GM19193 (cell line): ENCODE data around the gene DOCK4.

Source experiments
- POLR2A ChIP-seq: IDR thresholded peaks from 4 replicates; pipeline ENCODE4 v1.6.1; 2011; ENCODE audit not compliant: insufficient read depth, insufficient read length; ENCODE audit errors: extremely low read depth

Gene DOCK4, protein sequence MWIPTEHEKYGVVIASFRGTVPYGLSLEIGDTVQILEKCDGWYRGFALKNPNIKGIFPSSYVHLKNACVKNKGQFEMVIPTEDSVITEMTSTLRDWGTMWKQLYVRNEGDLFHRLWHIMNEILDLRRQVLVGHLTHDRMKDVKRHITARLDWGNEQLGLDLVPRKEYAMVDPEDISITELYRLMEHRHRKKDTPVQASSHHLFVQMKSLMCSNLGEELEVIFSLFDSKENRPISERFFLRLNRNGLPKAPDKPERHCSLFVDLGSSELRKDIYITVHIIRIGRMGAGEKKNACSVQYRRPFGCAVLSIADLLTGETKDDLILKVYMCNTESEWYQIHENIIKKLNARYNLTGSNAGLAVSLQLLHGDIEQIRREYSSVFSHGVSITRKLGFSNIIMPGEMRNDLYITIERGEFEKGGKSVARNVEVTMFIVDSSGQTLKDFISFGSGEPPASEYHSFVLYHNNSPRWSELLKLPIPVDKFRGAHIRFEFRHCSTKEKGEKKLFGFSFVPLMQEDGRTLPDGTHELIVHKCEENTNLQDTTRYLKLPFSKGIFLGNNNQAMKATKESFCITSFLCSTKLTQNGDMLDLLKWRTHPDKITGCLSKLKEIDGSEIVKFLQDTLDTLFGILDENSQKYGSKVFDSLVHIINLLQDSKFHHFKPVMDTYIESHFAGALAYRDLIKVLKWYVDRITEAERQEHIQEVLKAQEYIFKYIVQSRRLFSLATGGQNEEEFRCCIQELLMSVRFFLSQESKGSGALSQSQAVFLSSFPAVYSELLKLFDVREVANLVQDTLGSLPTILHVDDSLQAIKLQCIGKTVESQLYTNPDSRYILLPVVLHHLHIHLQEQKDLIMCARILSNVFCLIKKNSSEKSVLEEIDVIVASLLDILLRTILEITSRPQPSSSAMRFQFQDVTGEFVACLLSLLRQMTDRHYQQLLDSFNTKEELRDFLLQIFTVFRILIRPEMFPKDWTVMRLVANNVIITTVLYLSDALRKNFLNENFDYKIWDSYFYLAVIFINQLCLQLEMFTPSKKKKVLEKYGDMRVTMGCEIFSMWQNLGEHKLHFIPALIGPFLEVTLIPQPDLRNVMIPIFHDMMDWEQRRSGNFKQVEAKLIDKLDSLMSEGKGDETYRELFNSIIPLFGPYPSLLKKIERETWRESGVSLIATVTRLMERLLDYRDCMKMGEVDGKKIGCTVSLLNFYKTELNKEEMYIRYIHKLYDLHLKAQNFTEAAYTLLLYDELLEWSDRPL (N-terminal part only)

DNA sequence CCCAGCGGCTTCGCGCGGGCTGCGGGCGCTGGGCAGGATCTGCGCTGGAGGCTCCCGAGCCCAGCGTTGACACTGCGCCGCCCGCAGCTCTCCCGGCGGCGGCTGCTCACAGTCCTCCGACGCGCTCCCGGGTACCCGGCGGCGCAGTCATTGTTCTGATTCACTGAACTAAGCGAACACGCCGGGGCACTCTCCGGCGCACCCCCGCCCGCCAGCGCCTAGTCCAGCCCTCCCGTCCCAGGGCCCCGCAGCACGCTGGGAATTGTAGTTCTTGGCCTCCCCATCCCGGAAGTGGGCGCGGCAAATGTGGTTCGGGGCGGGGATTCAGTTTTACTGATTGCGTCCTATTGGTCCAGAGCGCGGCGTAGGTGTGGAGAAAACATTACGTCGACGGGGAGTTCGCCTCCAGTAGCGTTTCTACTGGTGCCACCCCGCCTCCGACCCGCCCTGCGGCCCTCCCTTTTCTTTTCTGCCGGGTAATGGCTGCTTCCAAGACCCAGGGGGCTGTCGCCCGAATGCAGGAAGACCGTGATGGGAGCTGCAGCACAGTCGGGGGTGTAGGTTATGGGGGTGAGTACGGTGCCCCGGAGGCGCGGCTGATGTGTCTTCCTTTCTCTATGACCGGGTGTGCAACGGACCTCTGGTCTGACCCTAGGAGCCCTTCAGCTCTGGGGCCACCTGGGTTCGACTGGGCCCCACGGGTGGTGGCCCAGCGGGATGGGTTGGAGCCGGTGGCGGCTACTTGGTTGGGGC, at the start of gene DOCK4, which contains the start of gene ZNF277:
Gene DOCK4, minus strand, starts transcription at position 162 of the 753 bp plus-strand sequence. CDS start 261 bp downstream, outside the sequence.
Gene ZNF277, plus strand, starts transcription at position 458 of the 753 bp plus-strand sequence. Its CDS starts 22 bp downstream, at position 480.
- peak; percentile 57 for TF ChIP-seq POLR2A

DNA sequence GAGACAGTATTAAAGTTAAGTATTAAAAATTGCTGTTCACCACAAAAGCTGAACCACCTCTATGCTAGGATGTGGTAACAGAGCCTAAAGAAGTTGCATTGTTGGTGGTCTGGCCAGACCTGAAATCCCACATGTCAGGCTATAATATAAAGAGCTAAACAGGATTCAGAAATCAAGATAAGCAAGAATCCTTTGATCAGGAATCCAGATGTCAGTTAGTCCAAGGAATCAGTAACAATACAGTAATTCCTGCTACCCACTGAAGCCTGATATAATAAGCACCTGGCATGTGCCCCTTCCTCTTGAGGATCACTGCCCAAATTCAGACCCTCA, 49.2 kb upstream of the DOCK4 start:
- no peak for TF ChIP-seq POLR2A

DNA sequence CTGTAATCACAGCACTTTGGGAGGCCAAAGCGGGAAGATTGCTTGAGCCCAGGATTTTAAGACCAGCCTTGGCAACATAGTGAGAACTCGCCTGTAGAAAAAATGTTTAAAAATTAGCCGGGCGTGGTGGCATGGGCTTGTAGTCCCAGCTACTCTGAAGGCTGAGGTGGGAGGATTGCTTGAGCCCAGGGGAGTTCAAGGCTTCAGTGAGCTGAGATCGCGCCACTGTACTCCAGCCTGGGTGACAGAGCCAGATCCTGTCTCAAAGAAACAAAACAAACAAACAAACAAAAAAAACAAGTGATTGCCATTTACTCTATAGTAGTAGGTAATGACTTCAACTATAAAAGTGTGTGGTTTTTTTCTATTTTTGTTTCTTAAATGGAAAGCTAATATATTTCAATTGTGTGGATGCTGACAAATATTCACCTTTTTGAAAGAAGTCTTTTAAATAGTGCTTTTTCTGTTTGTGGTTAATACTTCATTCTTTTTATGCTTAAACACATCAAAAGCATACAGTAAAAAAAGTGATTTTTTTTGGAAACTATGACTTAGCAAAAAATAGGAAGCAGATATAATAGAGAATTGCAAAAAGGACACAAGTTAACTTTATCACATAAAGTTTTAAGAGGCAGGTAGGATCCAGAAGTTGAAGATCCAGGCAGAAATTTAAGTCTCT, 48.6 kb upstream of the DOCK4 start:
- TF ChIP-seq POLR2A, result no peak

DNA sequence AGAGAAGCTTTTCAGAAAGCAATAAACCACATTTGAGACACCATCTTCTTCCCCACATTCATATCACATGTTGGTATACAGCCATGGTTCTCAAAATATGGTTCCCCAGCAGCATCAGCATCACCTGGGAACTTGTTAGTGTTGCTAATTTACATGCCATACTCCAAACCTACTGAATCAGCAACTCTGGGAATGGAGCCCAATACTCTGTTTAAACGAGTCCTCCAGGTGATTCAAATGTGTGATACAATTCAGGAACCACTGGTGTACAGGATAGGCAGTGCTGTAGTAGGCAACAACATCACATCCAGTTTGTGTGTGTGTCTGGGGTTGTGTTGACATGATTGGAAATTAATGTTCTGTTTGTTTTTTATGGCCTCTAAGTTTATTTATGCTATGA, 48.0 kb upstream of the DOCK4 start:
- TF ChIP-seq POLR2A, result no peak

DNA sequence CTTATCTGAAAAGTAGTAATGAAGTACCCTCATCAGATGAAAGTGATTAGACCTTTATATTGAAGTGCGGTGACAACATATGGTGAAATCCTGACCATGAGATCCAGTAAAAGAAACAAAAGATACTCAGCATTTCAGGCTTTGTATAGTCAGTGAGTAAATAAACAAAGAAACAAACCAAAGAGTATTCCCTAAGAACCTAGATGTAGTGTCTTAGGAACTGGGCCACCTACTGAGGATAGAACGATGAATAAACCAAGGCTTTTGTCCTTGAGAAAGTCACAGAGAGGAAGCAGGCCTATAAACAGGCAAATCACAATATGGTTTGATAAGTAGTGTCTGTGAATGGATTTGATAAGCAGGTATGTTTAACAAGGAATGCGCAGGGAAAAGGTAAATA, 46.5 kb upstream of the DOCK4 start:
- TF ChIP-seq POLR2A, result no peak

DNA sequence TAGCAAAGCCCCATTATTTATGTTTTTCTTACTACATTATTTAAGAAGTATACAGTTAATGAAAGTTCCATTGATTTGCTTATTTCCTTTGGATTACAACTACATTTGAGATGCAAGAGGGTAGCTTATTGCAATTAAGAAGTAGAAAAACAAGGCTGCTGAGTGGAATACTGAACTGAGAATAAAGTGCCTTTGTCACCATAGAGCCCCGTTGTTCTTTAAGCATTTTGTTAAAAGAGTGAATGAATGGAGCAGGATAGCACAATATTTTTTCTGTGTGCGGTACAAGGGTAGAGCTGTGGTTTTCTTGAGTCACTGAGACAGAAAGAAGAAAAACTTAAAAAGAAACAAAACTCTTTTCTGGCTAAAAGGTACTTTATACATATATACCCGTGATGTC, 45.9 kb upstream of the DOCK4 start:
- TF ChIP-seq POLR2A, result no peak

DNA sequence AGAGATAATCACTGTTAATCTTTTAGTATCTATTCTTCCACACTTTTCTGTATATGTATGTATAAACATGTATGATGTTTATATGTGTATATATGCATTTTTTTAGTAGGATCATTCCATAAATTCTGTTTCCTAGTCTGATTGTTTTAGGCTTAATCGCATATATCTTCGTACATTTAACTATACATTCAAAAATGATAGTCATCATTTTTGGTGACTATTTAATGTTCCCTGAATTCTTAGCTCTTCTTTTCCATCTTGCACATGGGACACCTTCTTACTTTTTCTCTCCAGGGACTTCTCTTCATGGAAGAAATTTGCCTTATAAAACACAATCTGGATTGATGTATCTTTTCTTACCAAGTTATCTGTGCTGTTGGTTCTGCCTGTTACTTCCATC, 42.4 kb upstream of the DOCK4 start:
- TF ChIP-seq POLR2A, result no peak

DNA sequence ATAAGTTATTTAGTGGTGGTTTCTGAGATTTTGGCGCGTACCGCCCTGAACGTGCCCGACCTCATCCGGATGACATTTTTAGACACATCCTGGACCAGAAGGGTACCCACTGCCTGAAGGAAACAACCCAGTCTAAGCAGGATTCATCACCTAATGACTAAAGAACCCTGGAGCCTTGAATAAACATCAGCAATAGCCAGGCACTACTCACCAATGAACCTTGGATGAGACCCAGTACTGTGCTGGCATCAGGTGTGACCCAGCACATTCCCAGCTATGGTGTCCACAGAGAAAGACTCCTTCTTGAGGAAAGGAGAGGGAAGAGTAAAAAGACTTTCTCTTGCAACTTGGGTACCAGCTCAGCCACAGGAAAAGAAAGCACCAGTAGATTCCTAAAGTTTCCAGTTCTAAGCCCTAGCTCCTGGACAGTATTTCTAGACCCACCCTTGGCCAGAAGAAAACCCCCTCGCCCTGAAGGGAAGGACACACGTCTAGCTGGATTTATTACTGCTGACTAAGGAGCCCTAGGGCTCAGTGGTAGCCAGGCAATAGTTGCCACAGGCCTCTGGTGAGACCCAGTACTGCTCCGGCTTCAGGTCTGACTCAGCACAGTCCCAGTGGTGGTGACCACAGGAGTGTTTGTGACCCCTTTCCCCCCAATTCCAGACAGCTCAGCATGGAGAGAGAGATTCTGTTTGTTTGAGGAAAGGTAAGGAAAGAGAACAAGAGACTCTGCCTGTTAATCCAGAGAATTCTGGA, 32.8 kb upstream of the DOCK4 start:
- no peak for TF ChIP-seq POLR2A

DNA sequence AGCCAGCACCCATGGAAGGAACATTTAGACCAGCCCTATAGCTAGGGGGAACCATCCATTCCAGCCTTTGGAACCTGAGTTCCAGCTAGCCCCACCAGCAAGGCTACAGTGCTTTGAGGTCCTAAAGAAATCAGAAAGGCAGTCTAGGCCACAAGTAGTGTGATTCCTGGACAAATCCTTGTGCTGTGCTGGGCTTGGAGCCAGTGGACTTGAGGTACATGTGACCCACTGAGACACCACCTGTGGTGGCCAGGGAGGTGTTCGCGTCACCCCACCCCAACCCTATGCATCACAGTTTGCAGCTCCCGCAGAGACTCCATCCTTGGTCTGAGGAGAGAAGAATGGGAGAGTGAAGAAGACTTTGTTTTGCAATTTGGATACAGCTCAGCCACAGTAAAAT, 32.1 kb upstream of the DOCK4 start:
- no peak for TF ChIP-seq POLR2A

DNA sequence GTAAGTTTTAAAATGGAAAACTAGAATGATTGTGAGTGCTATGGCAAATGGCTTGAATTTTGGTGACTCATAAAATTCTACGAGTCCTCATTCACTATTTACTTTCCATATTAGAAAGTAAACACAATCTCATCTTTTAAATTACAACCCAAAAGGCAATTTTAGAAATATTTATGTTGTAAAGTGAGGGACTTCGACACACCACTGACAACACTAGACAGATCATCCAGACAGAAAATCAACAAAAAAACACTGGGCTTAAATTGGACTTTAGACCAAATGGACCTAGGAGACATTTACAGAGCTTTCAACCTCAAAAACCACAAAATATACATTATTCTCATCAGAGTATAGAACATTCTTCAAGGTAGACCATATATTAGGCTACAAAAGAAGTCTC, 30.4 kb upstream of the DOCK4 start:
- TF ChIP-seq POLR2A, result no peak

DNA sequence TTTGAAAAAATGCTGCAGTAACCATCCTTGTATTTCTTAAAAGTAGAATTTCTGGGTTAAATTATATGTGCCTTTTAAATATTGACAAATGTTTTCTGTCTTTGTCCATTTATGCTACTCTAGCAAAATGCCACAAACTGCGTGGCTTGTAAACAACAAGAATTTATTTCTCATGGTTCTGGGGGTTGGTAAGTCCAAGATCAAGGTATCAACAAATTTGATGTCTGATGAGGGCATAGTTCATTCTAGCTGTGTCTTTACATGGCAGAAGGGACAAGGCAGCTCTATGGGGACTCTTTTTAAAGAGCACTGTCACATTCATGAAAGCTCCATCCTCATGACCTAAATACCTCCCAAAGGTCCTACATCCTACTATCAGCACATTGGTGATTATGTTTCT, 27.9 kb upstream of the DOCK4 start:
- no peak for TF ChIP-seq POLR2A

DNA sequence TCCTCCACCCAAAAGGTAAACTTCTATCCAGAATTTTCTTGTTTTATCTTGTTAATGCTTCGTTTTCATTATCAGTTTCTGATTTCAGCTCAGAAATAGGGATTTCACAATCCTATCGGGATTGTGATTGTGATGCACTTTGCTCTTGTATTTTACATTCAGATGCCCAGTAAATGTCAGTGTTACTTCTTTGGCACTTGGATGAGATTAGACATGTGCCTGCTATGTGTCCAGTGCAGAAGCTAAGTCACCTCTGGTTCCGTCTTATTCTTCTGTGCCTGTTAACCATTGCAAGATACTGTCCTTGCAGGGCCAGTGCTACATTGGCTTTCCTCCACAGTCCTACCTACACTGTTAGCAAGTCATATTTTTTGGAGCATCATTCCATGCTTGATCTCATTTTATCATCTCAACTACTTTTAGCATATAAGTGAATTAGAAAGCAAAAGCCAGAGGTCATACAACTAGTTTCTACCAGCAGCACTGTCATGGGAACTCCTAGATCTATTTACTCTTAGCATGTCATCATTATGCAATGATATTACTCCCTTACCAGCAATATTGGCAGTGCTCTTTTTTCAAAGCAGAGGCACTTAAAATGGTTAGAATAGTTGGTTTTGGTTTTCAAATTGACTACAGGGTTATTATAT, 27.0 kb upstream of the DOCK4 start:
- TF ChIP-seq POLR2A, result no peak

DNA sequence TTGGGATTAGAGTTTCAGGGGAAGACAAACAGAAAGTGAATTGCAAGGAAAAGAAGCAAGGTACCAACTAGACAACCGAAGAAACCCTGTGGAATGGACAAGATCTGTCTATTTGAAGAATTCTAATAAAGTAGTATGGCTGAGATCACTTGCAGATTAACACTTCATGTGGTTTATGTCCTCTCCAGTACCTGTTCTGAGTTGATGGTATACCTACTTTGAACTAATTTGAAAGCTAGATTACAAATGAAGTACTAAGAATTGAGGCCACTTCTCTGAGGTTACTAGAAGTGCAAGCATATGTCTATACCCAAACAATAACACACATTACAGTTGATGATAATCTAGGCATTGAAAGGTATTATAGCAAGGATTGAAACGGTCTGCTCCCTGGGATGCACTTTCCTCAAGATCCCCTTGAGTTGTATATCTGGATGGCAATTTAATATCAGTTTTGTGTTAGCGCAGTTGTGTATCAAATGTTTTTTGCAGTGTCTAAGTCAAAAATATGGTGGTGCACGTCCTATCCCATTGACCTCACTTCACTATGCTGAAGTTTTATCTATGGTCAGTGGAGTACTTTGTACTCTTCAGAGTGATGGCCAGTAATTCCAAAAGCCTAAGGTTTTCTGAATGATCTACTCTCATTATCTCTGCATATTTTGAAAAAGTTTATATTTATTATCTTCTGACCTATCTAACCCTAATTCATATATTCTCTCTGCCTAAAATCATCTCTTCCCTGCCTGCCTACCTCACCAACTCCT, 26.2 kb upstream of the DOCK4 start:
- TF ChIP-seq POLR2A, result no peak

DNA sequence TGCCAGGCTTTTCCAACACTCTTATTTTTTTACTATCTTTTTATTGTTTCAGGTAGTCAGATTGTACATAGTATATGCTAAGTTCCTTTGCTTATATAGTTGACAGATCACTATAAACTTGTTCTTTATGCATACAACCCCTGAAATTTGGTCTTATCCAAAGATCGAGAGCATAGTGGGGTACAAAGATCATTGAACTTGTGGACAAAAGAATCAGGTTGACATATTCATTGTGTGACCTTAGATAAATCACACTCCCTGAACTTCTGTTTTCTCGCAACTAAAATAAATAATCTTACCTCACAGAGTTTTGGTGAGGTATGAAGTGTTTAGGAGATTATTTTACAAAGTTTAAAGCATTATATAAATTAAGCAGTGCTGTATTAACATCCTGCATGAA, 22.4 kb upstream of the DOCK4 start:
- no peak for TF ChIP-seq POLR2A
